Testis (tissue), 3 donors: Measurements from ENCODE around the gene SRRM2. TPM values are rescaled to one million over a fixed set of nuclear protein-coding genes. Genes with fewer than 3 reads are reported as not detected.

Source experiments
- DNase-seq: peaks from one replicate; pipeline ENCODE4 v3.0.0-alpha.2; 2019
- H3K27ac ChIP-seq, 2 donors: fragments of 200-600 bp; sonication (generic); one replicate each; pipeline ENCODE4 v1.5.1; 2019
- H3K27me3 ChIP-seq: fragments of 200-600 bp; sonication (generic); one replicate; pipeline ENCODE4 v1.5.1; 2019
- H3K36me3 ChIP-seq: fragments of 200-600 bp; sonication (generic); one replicate; pipeline ENCODE4 v1.5.1; 2017; ENCODE audit warnings: low read depth; ENCODE audit errors: missing control alignments
- H3K4me1 ChIP-seq: fragments of 200-600 bp; sonication (generic); one replicate; pipeline ENCODE4 v1.5.1; 2019
- H3K4me3 ChIP-seq, 2 donors: fragments of 200-600 bp; sonication (generic); one replicate each; pipeline ENCODE4 v1.5.1; 2017 to 2019
- H3K9me3 ChIP-seq: fragments of 200-600 bp; sonication (generic); one replicate; pipeline ENCODE4 v1.5.1; 2017
- CTCF ChIP-seq, 3 experiments: fragments of 450-650 bp in 2 of 3; fragments of 200-600 bp in 1 of 3; sonication (generic) in 1 of 3; IDR thresholded peaks; one replicate each; pipeline ENCODE4 v1.5.1; 2016 to 2019; ENCODE audit warnings: antibody characterized with exemption in 3 of 3, mild to moderate bottlenecking in 2 of 3, moderate library complexity in 1 of 3
- POLR2A ChIP-seq: fragments of 450-650 bp; IDR thresholded peaks from one replicate; pipeline ENCODE4 v1.6.1; 2017; ENCODE audit warnings: antibody characterized with exemption, mild to moderate bottlenecking, moderate library complexity
- WGBS, 2 donors: methylation state at CpG; one replicate each; pipeline ENCODE4 v1.1.5; 2018; 5-methylcytosine and 5-hydroxymethylcytosine counted together
- intact Hi-C: fragments of 100-400 bp; cut with DNase I; formaldehyde crosslinking; loops from one replicate; pipeline ENCODE4 v1.15.1; 2023; ENCODE audit warnings: low total_unique reads
- polyA plus RNA-seq: library from polyadenylated mRNA; stranded (reverse); fragments of 350-450 nt; fragmentation: Illumina TruSeq; extraction: RNeasy Lipid Tissue Mini Kit (QIAGEN cat#74804); gene quantifications from one replicate; pipeline ENCODE4 v1.2.3, GENCODE V29; 2014; ENCODE audit warnings: low read depth, low replicate concordance; ENCODE audit not compliant: insufficient read depth
- total RNA-seq, 2 donors: library from RNA; depleted of rRNA; stranded (reverse); fragments of >200 nt; gene quantifications; one replicate each; pipeline ENCODE4 v1.2.3, GENCODE V29; 2016

SRRM2 gene
- total and polyA plus RNA-seq, 3 donors from 2014 or later = 446 to 738 (median 526) TPM

GRCh38 chr16:2795395-2796143 lies 43.1 kb downstream of the SRRM2 start:
- 70 to 71% methylated on average over 7 of the region's 7 CpGs for WGBS, 2 donors
- Histone ChIP-seq H3K27ac (no peak overlapping the region), H3K4me3 (no peak overlapping the region), H3K9me3 (no peaks in the 10 kb centered on the region), H3K4me1 (no peaks in the 10 kb centered on the region), H3K27me3 (no peaks in the 10 kb centered on the region), H3K36me3 (no peaks in the 10 kb centered on the region)
- intact Hi-C loops = no loop called here
- DNase-seq = no peak
- TF ChIP-seq POLR2A = no peak
- TF ChIP-seq CTCF (IDR thresholded peaks at IDR 0.05) = no peak

- DNase-seq = no peak
- no peak for TF ChIP-seq POLR2A
- TF ChIP-seq CTCF (IDR thresholded peaks at IDR 0.05) = no peak
- no peaks in the 10 kb centered on the region for H3K9me3 ChIP-seq
- no peak overlapping the region for H3K27ac ChIP-seq
- no peaks in the 10 kb centered on the region for H3K27me3 ChIP-seq
- 41 to 59% methylated on average over 17 to 24 of the region's 39 CpGs for WGBS, 2 donors
- H3K4me1 ChIP-seq = no peaks in the 10 kb centered on the region
- peak overlapping the region; percentile 9 to 45 for H3K4me3 ChIP-seq
- intact Hi-C loops = no loop called here
- no peaks in the 10 kb centered on the region for H3K36me3 ChIP-seq
Observed at GRCh38 chr16:2798723-2799204, 46.3 kb downstream of the SRRM2 start.

- TF ChIP-seq CTCF (IDR thresholded peaks at IDR 0.05) = no peak
- TF ChIP-seq POLR2A = no peak
- no peak overlapping the region for H3K27ac ChIP-seq
- WGBS, 2 donors = 75 to 83% methylated on average over 19 to 21 of the region's 21 CpGs
- intact Hi-C loops = no loop called here
- peak overlapping the region in 1 of 2 donors; percentile 45 for H3K4me3 ChIP-seq
- H3K27me3 ChIP-seq = no peaks in the 10 kb centered on the region
- no peaks in the 10 kb centered on the region for H3K36me3 ChIP-seq
- no peaks in the 10 kb centered on the region for H3K4me1 ChIP-seq
- no peaks in the 10 kb centered on the region for H3K9me3 ChIP-seq
- DNase-seq = no peak
Observed at GRCh38 chr16:2799205-2799858, 46.9 kb downstream of the SRRM2 start.

- DNase-seq = no peak
- H3K4me1 ChIP-seq = no peaks in the 10 kb centered on the region
- TF ChIP-seq CTCF (IDR thresholded peaks at IDR 0.05) (no peak), POLR2A (no peak)
- H3K4me3 ChIP-seq = no peak overlapping the region
- no peaks in the 10 kb centered on the region for H3K9me3 ChIP-seq
- no peak overlapping the region for H3K27ac ChIP-seq
- no peaks in the 10 kb centered on the region for H3K27me3 ChIP-seq
- WGBS, 2 donors = 88 to 91% methylated on average over 1 of the region's 1 CpG
- no peaks in the 10 kb centered on the region for H3K36me3 ChIP-seq
- intact Hi-C loops = no loop called here
Observed at GRCh38 chr16:2799859-2800226, 47.4 kb downstream of the SRRM2 start.
